Measurements from ENCODE around the gene ALKAL2.

Gene ALKAL2

GRCh38 chr2:314561-315336 is 26.9 kb upstream of the ALKAL2 start:
- Histone ChIP-seq H3K4me3 (ENCODE audit: low read length) (no peak overlapping the region), H3K27ac (ENCODE audit: low read depth, low read length) (no peak overlapping the region), H3K36me3 (ENCODE audit: control insufficient read depth, insufficient read depth, low read length) (no peaks in the 10 kb centered on the region), H3K4me1 (ENCODE audit: control insufficient read depth, insufficient read depth, low read length) (no peaks in the 10 kb centered on the region), H3K9ac (ENCODE audit: low read length) (no peak overlapping the region), H3K27me3 (ENCODE audit: control insufficient read depth, insufficient read depth, low read length) (no peaks in the 10 kb centered on the region)

- H3K36me3 ChIP-seq (ENCODE audit: control insufficient read depth, insufficient read depth, low read length) = no peaks in the 10 kb centered on the region
- H3K27ac ChIP-seq (ENCODE audit: low read depth, low read length) = no peak overlapping the region
- H3K27me3 ChIP-seq (ENCODE audit: control insufficient read depth, insufficient read depth, low read length) = no peaks in the 10 kb centered on the region
- H3K4me3 ChIP-seq (ENCODE audit: low read length) = no peak overlapping the region
- H3K4me1 ChIP-seq (ENCODE audit: control insufficient read depth, insufficient read depth, low read length) = no peaks in the 10 kb centered on the region
- H3K9ac ChIP-seq (ENCODE audit: low read length) = no peak overlapping the region
These were observed 26.1 kb upstream of the ALKAL2 start for GRCh38 chr2:313991-314390.

- H3K36me3 ChIP-seq (ENCODE audit: control insufficient read depth, insufficient read depth, low read length) = no peaks in the 10 kb centered on the region
These were observed 23.1 kb upstream of the ALKAL2 start for GRCh38 chr2:310994-311393.

GRCh38 chr2:309954-310510 is 22.1 kb upstream of the ALKAL2 start:
- H3K36me3 ChIP-seq (ENCODE audit: control insufficient read depth, insufficient read depth, low read length) = no peaks in the 10 kb centered on the region
- no peaks in the 10 kb centered on the region for H3K27me3 ChIP-seq (ENCODE audit: control insufficient read depth, insufficient read depth, low read length)
- no peaks in the 10 kb centered on the region for H3K4me1 ChIP-seq (ENCODE audit: control insufficient read depth, insufficient read depth, low read length)
- H3K27ac ChIP-seq (ENCODE audit: low read depth, low read length) = no peak overlapping the region
- H3K9ac ChIP-seq (ENCODE audit: low read length) = no peak overlapping the region
- no peak overlapping the region for H3K4me3 ChIP-seq (ENCODE audit: low read length)

More at GRCh38 chr2:310994-311393, 23.1 kb upstream of the ALKAL2 start:
- Histone ChIP-seq H3K27me3 (ENCODE audit: control insufficient read depth, insufficient read depth, low read length) (no peaks in the 10 kb centered on the region), H3K4me1 (ENCODE audit: control insufficient read depth, insufficient read depth, low read length) (no peaks in the 10 kb centered on the region), H3K27ac (ENCODE audit: low read depth, low read length) (no peak overlapping the region), H3K4me3 (ENCODE audit: low read length) (no peak overlapping the region), H3K9ac (ENCODE audit: low read length) (no peak overlapping the region)

GRCh38 chr2:309148-309953 is 21.5 kb upstream of the ALKAL2 start:
- H3K4me3 ChIP-seq (ENCODE audit: low read length) = no peak overlapping the region
- H3K4me1 ChIP-seq (ENCODE audit: control insufficient read depth, insufficient read depth, low read length) = no peaks in the 10 kb centered on the region
- H3K27ac ChIP-seq (ENCODE audit: low read depth, low read length) = no peak overlapping the region
- H3K36me3 ChIP-seq (ENCODE audit: control insufficient read depth, insufficient read depth, low read length) = no peaks in the 10 kb centered on the region
- no peak overlapping the region for H3K9ac ChIP-seq (ENCODE audit: low read length)
- H3K27me3 ChIP-seq (ENCODE audit: control insufficient read depth, insufficient read depth, low read length) = no peaks in the 10 kb centered on the region

- no peak overlapping the region for H3K9ac ChIP-seq (ENCODE audit: low read length)
- H3K4me3 ChIP-seq (ENCODE audit: low read length) = no peak overlapping the region
- H3K27me3 ChIP-seq (ENCODE audit: control insufficient read depth, insufficient read depth, low read length) = no peaks in the 10 kb centered on the region
- H3K4me1 ChIP-seq (ENCODE audit: control insufficient read depth, insufficient read depth, low read length) = no peaks in the 10 kb centered on the region
- H3K36me3 ChIP-seq (ENCODE audit: control insufficient read depth, insufficient read depth, low read length) = no peaks in the 10 kb centered on the region
- H3K27ac ChIP-seq (ENCODE audit: low read depth, low read length) = no peak overlapping the region
These were observed 17.5 kb upstream of the ALKAL2 start for GRCh38 chr2:305366-305765.

GRCh38 chr2:296354-296753 is 8.5 kb upstream of the ALKAL2 start:
- H3K27me3 ChIP-seq (ENCODE audit: control insufficient read depth, insufficient read depth, low read length) = no peaks in the 10 kb centered on the region
- H3K9ac ChIP-seq (ENCODE audit: low read length) = no peak overlapping the region
- H3K4me3 ChIP-seq (ENCODE audit: low read length) = no peak overlapping the region
- H3K36me3 ChIP-seq (ENCODE audit: control insufficient read depth, insufficient read depth, low read length) = no peaks in the 10 kb centered on the region
- H3K27ac ChIP-seq (ENCODE audit: low read depth, low read length) = no peak overlapping the region
- H3K4me1 ChIP-seq (ENCODE audit: control insufficient read depth, insufficient read depth, low read length) = no peaks in the 10 kb centered on the region

- H3K4me1 ChIP-seq (ENCODE audit: control insufficient read depth, insufficient read depth, low read length) = no peaks in the 10 kb centered on the region
- H3K9ac ChIP-seq (ENCODE audit: low read length) = no peak overlapping the region
- no peaks in the 10 kb centered on the region for H3K36me3 ChIP-seq (ENCODE audit: control insufficient read depth, insufficient read depth, low read length)
- peaks cover under 1% of the 10 kb centered on the region for H3K27me3 ChIP-seq (ENCODE audit: control insufficient read depth, insufficient read depth, low read length)
- H3K27ac ChIP-seq (ENCODE audit: low read depth, low read length) = no peak overlapping the region
- H3K4me3 ChIP-seq (ENCODE audit: low read length) = no peak overlapping the region
These were observed 7.2 kb upstream of the ALKAL2 start for GRCh38 chr2:295090-295489.

- Histone ChIP-seq H3K27ac (ENCODE audit: low read depth, low read length) (no peak overlapping the region), H3K36me3 (ENCODE audit: control insufficient read depth, insufficient read depth, low read length) (no peaks in the 10 kb centered on the region), H3K4me3 (ENCODE audit: low read length) (peak overlapping the region; percentile 64), H3K9ac (ENCODE audit: low read length) (no peak overlapping the region), H3K4me1 (ENCODE audit: control insufficient read depth, insufficient read depth, low read length) (no peaks in the 10 kb centered on the region), H3K27me3 (ENCODE audit: control insufficient read depth, insufficient read depth, low read length) (peaks cover 14% of the 10 kb centered on the region)
These were observed 2.3 kb upstream of the ALKAL2 start for GRCh38 chr2:290090-290722.

GRCh38 chr2:289362-290089 is 1.6 kb upstream of the ALKAL2 start:
- H3K36me3 ChIP-seq (ENCODE audit: control insufficient read depth, insufficient read depth, low read length) = no peaks in the 10 kb centered on the region
- H3K27me3 ChIP-seq (ENCODE audit: control insufficient read depth, insufficient read depth, low read length) = peaks cover 14% of the 10 kb centered on the region
- no peaks in the 10 kb centered on the region for H3K4me1 ChIP-seq (ENCODE audit: control insufficient read depth, insufficient read depth, low read length)
- no peak overlapping the region for H3K9ac ChIP-seq (ENCODE audit: low read length)
- H3K27ac ChIP-seq (ENCODE audit: low read depth, low read length) = no peak overlapping the region
- H3K4me3 ChIP-seq (ENCODE audit: low read length) = peak overlapping the region; percentile 64

- peaks cover 14% of the 10 kb centered on the region for H3K27me3 ChIP-seq (ENCODE audit: control insufficient read depth, insufficient read depth, low read length)
- H3K36me3 ChIP-seq (ENCODE audit: control insufficient read depth, insufficient read depth, low read length) = no peaks in the 10 kb centered on the region
- H3K9ac ChIP-seq (ENCODE audit: low read length) = no peak overlapping the region
- no peaks in the 10 kb centered on the region for H3K4me1 ChIP-seq (ENCODE audit: control insufficient read depth, insufficient read depth, low read length)
- H3K27ac ChIP-seq (ENCODE audit: low read depth, low read length) = no peak overlapping the region
- H3K4me3 ChIP-seq (ENCODE audit: low read length) = peak overlapping the region; percentile 64
These were observed 969 bp upstream of the ALKAL2 start for GRCh38 chr2:288758-289361.

Data from rectal smooth muscle tissue (tissue), 1 donor.